ENCODE results near the gene RHBDD1. TPM values are rescaled to one million over a fixed set of nuclear protein-coding genes. Genes with fewer than 3 reads are reported as not detected.
A peak's percentile ranks its signal among the peaks of the same experiment; 100 is the strongest.
"Not testable (repeated sequence)": the region's sequence is repeated elsewhere in the genome, so short reads cannot be mapped to it uniquely, and the experiment has no call there.

RHBDD1 gene
- total and polyA plus RNA-seq, 8 donors: 1.8 to 31.6 (median 6.0) TPM

DNA sequence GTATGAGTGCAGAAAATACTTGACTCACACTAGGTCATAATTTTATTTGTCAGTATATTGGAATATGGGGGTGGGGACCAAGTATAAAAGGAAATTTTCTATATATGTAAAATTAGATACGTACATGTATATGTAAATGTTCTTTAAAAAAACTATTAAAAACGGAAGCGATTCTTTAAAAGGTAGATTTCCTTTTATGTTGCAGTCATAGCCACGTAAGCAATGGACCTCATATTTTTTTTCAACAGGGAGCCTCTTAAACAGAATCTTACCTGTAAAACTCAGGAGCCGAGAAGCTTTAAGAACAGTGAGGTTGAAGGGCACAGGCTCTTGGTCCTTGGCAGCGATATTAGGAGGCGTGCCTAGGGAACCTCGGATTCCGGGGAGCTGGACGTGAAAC is 3.3 kb downstream of the RHBDD1 start:
- H3K4me1 ChIP-seq: peaks cover 12 to 45% (median 33%) of the 10 kb centered on the region in 4 donors
- H3K27ac ChIP-seq: peak overlapping the region in 1 of 5 donors; percentile 45
- intact Hi-C loops (cut with DNase I; ENCODE audit: low total_unique reads): no loop called here
- H3K36me3 ChIP-seq: peaks cover 0 to 4% (median 0%) of the 10 kb centered on the region in 4 donors
- H3K27me3 ChIP-seq: no peaks in the 10 kb centered on the region
- TF ChIP-seq POLR2AphosphoS5 (IDR thresholded peaks at IDR 0.05): no peak
- no peak for TF ChIP-seq POLR2A (IDR thresholded peaks at IDR 0.05)
- no peak for TF ChIP-seq CTCF (IDR thresholded peaks at IDR 0.05)
- TF ChIP-seq EP300 (IDR thresholded peaks at IDR 0.05): no peak
- no peak for DNase-seq
- 92 to 93% (median 92%) methylated on average over 10 of the region's 10 CpGs for WGBS, 5 donors
- no peaks in the 10 kb centered on the region for H3K9me3 ChIP-seq
- no peak overlapping the region for H3K4me3 ChIP-seq

GRCh38 chr2:226839951-226840350 is 4.1 kb downstream of the RHBDD1 start:
- Histone ChIP-seq H3K9me3 (no peaks in the 10 kb centered on the region), H3K4me1 (peaks cover 8 to 37% (median 27%) of the 10 kb centered on the region in 4 donors), H3K27me3 (no peaks in the 10 kb centered on the region), H3K27ac (peak overlapping the region in 1 of 5 donors; percentile 45), H3K36me3 (peaks cover 0 to 4% (median 0%) of the 10 kb centered on the region in 4 donors), H3K4me3 (no peak overlapping the region)
- TF ChIP-seq CTCF (IDR thresholded peaks at IDR 0.05) (no peak), EP300 (IDR thresholded peaks at IDR 0.05) (no peak), POLR2A (IDR thresholded peaks at IDR 0.05) (no peak), POLR2AphosphoS5 (IDR thresholded peaks at IDR 0.05) (no peak)
- DNase-seq: no peak
- WGBS, 5 donors: 94 to 100% (median 96%) methylated on average over 2 of the region's 2 CpGs
- intact Hi-C loops (cut with DNase I; ENCODE audit: low total_unique reads): no loop called here

GRCh38 chr2:226843001-226843400 is 7.1 kb downstream of the RHBDD1 start:
- intact Hi-C loops (cut with DNase I; ENCODE audit: low total_unique reads); H3K4me3 ChIP-seq; H3K36me3 ChIP-seq; H3K27me3 ChIP-seq; H3K27ac ChIP-seq; DNase-seq; H3K9me3 ChIP-seq: not testable (repeated sequence)
- H3K4me1 ChIP-seq: peaks cover 0 to 24% (median 10%) of the 10 kb centered on the region in 4 donors
- WGBS, 5 donors: 92 to 100% (median 93%) methylated on average over 1 of the region's 1 CpG

DNA sequence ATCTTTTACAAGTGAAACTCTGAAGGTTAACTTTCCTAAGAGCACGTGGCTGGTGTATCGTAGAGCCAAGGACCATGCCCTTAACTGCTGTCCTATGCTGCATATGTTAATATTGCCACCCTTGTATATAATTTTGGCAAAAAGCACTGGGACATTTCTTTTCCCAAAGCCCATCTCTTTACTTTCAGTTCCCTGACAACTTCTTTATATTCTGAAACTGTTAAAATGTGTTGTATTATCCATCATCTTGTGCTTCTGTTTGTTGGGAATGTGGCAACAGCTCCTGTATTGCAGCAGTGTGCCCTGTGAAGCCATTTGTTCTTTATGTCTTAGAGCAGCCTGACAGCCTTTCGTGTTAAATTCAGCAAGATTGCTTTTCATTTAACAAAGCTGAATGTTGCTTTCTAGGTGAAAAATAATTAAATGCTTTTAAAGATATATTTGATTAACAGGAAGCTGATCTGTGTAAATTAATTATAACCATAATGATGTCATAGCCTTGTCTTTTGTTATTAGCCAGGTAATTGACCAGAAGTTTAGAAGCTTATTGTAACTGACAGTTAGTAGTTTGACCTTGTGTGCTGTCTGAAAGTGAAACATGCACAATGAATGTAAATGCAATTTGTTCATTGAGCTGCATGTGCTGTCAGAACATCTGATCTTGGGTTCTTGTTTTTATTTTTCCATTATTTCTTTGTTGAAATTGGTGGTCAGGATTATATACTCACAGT is 9.7 kb downstream of the RHBDD1 start:
- intact Hi-C loops (cut with DNase I; ENCODE audit: low total_unique reads): no loop called here
- no peak for DNase-seq
- Histone ChIP-seq H3K9me3 (no peaks in the 10 kb centered on the region), H3K4me3 (no peak overlapping the region), H3K27ac (no peak overlapping the region), H3K36me3 (no peaks in the 10 kb centered on the region), H3K27me3 (no peaks in the 10 kb centered on the region), H3K4me1 (peaks cover 0 to 7% (median 3%) of the 10 kb centered on the region in 4 donors)
- 66 to 84% (median 80%) methylated on average over 3 of the region's 3 CpGs for WGBS, 5 donors
- TF ChIP-seq EP300 (IDR thresholded peaks at IDR 0.05) (no peak), POLR2A (IDR thresholded peaks at IDR 0.05) (no peak), POLR2AphosphoS5 (IDR thresholded peaks at IDR 0.05) (no peak), CTCF (IDR thresholded peaks at IDR 0.05) (no peak)

DNA sequence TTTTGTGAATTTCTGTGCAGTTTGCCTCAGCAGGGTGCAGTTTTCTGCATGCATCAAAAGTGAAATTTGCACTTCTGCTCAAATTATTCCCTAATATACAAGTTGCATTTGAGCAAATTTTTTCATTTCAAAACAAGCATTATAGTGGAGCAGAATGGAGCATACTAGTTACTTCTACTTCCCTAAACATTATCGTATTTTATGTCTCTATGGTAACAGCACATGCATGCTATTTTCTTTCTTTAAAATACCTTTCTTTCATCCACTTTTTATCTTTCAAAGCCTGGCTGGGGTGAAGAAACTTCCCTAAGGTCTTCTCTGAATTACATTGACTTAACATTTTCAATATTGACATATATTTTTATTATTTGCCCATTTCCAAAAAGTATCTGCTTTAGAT is 11.2 kb downstream of the RHBDD1 start:
- peaks cover 0 to 7% (median 3%) of the 10 kb centered on the region in 4 donors for H3K4me1 ChIP-seq
- no peak for DNase-seq
- TF ChIP-seq EP300 (IDR thresholded peaks at IDR 0.05) (no peak), POLR2A (IDR thresholded peaks at IDR 0.05) (no peak), CTCF (IDR thresholded peaks at IDR 0.05) (no peak), POLR2AphosphoS5 (IDR thresholded peaks at IDR 0.05) (no peak)
- no peaks in the 10 kb centered on the region for H3K27me3 ChIP-seq
- intact Hi-C loops (cut with DNase I; ENCODE audit: low total_unique reads): no loop called here
- no peak overlapping the region for H3K27ac ChIP-seq
- no peaks in the 10 kb centered on the region for H3K9me3 ChIP-seq
- no peak overlapping the region for H3K4me3 ChIP-seq
- WGBS, 5 donors: 59 to 87% (median 78%) methylated on average over 1 of the region's 1 CpG
- H3K36me3 ChIP-seq: no peaks in the 10 kb centered on the region

Measured in stomach (tissue), 9 donors.